GM21515 (cell line): ENCODE measurements around the gene EYS.
"Not testable (repeated sequence)": the region's sequence is repeated elsewhere in the genome, so short reads cannot be mapped to it uniquely, and the experiment has no call there.

ENCODE experiments used
- ATAC-seq: cut with Tn5 transposase; IDR thresholded peaks from one replicate; pipeline ENCODE4 v1.9.1; 2021; ENCODE audit not compliant: unreplicated experiment

The EYS gene

DNA sequence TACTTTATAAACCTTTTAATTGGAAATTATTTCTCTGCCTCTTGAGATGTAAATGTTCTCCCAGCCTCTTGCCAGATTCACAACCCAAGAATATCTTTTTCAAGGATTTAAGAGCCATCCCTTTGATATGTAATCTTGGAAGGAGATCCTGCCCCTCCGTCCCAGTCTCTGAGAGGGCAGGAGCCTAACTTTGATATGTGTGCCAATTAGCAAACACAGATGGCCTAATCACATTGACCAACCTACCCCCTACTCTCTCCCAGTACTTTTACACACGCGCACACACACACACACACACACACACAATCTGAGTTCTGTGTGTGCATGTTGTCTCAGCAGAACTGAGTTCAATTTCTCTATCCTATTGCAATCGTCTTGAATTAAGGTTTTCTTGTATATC is 1447.7 kb downstream of the EYS start:
- ATAC-seq, result no peak

DNA sequence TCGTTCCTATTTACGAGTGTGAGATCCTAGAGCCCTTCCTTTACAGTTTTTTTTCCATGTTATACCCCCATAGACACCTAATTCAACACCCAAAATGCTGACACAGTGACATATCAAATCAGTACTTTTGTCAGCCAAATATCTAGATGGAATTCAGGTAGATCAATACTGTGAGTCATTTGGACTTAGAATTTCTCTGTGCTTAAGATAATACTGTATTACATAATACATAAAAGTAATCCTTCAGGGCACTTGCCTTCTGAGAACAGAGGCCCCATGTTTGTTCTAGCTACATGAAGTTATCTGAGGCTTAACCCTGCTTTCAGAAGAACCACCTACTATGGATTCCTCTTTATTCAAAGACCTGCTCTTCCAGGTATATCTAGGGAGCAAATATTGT is 1448.3 kb downstream of the EYS start:
- no peak for ATAC-seq

DNA sequence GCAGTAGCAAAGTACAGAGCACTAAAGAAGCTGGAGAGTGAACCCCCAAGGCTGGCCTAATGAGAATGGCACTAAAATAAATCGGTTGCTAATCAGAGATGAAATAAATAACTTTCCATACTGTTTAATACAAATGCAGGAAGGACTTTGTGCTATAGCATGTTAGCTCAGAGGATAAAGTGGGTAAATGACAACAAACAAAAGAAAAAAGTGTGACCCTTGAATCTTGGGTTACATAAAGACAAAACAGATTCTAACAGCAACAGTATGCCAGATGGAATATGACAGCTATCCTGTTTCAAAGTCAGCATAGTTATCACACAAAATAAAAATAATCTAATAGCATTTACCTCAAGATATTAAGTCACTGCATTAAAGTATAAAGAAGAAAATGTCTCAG is 1448.7 kb downstream of the EYS start:
- no peak for ATAC-seq

DNA sequence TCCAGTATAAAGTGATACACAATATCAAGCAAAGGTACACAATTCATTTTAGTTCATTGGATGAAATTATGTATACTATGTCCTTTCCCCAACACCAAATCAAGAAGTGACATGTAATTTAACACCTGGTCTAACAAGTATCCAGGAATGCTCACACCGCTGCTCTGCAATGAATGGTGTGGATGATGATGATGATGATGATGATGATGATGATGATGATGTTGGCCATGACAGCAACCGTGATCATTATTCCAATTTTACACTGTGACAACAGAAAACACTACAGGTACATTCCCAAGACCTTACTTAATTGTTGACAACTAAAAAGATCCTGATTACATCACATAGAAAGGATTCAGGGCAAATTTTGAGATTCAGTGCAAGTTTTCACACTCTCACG is 1449.4 kb downstream of the EYS start:
- ATAC-seq, result no peak

DNA sequence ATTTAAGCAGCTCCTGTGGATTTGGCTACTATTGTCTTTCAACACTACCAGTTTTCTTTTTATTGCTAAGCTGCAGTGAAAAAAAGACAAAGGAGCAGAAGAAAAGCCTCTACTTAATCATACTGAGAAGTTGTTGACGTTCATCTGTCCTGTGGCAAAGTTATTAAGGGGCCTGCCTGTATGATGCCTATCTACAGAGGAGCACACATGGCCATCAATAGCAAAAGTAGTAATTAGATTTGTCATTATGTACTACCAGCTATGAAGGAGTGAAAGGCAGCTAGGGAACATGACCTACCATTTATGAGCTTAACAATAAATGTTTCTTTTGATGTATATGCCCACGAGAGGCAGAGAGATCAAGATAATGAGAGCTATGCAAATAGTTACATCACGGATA is 1450.5 kb downstream of the EYS start:
- no peak for ATAC-seq

DNA sequence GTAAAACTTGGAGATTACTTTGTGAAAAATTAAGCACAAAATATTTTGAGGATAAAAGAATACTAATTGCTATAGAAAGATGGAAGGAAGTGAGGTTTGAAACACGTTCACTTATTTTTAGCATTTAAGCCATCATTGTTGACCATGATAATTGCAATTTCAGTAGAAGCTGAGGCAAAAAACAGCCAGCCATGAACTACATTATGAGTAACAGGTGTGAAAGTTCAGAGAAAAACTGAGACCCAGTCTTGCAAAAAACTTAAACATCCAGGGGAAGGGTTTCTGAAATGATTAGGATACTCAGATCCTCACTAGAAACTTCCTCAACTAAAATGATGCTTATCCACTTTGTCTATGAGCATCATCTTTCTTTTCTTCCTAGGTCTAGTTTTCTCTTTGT is 1452.0 kb downstream of the EYS start:
- ATAC-seq, result no peak

DNA sequence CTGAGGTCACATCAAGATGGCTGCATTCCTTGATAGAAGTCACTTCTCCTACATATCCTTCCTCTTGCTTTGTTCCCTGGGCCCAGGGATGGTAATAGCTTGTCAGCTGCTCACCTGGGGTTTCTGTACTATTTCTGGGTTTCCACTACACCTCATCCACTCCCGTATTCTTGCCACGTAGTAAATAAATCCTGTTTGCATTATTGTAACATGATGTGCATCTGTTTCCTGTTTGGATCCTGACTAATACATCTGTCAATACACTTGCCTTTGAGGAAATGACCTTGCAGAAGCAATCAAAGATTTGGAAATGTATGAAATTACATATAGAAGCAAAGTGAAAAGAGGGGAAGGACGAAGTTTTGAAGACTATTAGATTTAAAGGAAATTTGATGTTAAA is 1452.5 kb downstream of the EYS start:
- no peak for ATAC-seq

DNA sequence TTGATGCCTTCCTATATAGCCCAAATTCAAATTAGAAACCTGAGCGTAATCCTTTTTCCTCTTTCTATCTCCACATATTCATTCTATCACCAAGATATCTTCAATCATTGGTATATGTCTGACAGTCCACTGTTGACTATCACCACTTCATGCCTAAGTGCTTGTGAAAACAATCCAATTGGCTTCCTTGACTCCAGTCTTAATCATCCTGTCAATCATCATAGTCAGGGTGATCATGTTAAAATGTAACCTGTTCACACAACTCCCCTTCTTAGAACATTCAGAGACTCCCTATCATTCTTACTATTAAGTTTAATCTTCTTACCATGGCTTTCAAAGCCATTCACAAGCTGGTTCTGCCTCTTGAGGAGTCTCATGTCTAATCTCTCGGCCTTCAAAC is 1454.8 kb downstream of the EYS start:
- no peak for ATAC-seq

DNA sequence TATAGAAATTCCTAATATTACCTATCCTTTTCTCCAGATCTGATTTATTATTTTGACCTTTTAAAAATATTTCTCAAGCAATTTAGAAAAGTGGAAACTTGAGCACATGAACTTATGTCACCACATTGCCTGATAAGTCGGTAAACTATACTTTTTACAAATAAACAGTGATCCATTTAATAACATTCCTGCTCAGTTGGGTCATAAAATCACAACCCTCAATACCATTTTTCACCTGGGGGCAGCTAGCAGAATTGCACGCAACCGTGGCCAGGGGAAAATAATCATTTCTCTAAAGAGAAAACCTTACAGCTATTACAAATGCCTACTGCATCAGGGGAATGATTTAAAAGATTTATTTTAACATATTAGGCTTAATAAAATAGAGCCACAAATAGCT is 1456.9 kb downstream of the EYS start:
- ATAC-seq, result no peak

DNA sequence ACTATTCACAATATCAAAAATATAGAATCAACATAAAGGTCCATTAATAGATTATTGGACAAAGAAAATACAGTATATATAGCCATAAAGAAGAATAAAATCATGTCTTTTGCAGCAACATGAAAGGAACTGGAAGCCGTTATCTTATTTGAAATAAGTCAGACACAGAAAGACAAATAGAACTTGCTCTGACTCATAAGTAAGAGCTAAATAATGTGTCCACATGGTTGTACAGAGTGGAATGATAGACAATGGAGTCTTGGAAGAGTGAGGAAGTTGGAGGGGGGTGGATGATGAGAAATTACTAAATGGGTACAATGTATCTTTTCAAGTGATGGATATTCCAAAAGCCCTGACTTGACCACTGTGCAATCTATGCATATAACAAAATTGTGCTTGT is 1457.9 kb downstream of the EYS start:
- ATAC-seq, result no peak

DNA sequence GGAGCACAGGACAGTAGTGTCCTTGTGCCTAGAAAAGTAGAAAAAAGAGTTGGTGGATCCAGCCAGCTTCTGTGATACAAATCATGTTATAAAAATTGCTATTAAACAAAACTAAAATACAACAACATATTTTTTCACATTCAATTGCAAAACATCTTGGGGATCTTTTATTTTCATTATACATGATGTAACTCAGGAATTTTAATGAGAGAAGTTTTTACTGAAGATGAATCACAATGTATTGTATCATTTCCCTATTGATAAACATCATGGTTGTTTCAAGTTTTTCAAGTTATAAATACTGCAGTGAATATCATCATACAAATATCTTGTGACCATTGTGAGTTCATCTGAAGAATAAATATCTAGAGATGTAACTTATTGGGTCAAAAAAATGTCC is 1463.4 kb downstream of the EYS start:
- no peak for ATAC-seq

DNA sequence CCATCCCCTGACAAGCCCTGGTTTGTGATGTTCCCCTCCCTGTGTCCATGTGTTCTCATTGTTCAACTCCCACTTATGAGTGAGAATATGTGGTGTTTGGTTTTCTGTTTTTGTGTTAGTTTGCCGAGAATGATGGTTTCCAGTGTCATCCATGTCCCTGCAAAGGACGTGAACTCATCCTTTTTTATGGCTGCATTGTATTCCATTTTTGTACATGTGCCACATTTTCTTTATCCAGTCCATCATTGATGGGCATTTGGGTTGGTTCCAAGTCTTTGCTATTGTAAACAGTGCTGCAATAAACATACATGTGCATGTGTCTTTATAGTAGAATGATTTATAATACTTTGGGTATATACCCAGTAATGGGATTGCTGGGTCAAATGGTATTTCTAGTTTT is 1468.1 kb downstream of the EYS start:
- not testable (repeated sequence) for ATAC-seq

DNA sequence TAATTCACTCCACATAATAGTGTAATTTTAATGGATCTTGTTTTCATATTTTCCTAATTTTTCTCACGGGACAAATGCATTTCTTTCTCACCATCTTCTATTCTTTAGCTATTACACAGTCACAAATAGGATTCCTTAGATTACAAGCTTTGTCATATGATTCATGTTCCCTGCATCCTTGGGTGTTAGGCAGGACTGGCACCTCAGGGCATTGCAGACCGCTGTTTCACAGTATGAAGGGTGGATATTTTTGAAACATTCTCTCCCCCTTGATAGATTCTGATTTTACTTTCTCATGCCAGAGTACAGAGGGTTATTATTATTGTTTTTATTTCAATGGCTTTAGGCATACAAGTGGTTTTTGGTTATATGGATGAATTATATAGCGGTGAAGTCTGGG is 1469.0 kb downstream of the EYS start:
- ATAC-seq, result no peak

DNA sequence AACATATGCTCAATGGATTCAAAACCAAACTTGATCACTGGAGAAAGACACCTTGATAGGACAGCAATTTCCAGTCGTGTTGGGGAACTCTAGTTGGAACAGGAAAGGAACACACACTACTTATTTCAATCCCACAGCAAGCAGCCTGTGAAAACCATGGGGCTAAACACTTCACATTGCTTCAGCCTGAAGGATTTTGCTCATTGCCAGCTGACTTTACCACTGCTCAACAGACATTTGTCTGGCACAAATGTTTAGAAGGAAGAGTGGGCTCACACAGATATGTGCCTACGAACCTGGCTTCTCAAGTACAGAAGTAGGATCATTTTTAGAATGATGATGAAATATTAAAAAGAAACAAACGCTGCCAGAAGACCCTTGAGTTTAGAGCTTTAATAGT is 1473.3 kb downstream of the EYS start:
- ATAC-seq, result no peak

DNA sequence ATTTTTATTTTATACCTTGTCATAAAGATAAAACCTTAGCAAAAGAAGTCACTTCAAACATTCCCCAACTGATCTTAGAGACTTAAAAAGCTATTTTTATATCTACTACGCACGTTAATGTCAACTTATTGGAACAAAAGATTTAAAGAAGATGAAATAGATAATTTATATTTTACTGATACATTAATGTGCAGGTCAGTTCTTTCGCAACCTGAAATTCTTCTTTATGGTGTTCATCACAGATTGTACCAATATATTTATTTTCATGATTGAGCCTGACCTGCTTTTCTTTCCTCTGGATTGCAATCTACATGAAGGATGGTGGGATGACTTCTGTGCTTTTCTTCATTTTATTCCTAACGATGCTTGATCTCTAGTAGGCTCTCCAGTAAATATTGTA is 1475.1 kb downstream of the EYS start:
- ATAC-seq, result no peak

DNA sequence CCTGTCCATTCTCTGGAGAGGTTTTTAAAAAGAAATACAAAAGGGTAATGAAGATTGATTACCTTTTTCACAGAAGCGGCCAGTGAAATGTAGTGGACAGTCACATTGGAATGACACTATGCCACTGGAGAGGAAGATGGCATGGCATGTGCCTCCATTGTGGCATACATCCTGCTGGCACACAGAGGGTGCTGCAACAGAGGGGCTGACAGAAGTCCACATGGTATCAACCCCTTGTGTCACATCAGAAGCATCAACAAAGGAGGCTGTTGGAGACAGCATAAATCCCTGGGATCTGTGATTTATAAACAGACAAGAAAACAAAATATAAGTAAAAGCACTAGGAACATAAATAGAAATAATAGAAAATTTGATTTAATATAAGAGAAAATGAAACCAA is 1476.5 kb downstream of the EYS start:
- ATAC-seq, result no peak

DNA sequence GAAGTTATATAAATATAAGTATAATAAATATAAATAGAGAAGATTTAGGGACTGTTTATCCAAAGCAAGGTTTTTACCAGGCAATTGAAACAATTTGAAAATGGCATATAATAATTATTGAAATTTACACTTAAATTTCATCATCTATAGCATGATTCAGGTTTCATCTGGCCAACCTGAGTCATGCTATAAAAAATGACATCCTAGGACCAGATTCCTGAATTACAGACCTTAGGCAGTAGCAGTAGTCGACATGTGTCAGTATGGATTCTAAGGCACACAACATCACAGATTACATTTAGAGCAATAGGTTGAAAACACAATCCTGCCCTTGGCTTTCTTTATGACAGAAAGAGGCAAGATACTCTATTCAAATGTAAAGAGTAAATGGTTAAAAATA is 1479.2 kb downstream of the EYS start:
- ATAC-seq, result no peak

DNA sequence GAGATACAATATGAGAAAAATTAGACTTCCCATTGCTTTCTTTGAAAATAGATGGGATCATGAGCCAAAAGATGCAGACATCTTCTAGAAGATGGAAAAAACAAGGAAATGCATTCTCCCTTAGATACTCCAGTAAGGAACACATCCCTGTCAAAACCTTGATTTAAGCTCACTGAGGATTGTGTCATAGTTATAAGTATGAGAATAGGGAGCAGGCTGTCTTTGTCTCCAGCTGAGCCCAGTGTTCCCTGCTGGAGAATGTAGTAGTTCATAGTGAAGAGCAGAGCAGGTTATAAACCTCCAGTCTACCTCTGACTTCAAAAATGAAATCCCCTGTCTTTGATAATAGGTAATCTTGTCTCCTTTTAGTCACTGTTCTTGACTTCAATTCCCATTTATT is 1481.5 kb downstream of the EYS start:
- no peak for ATAC-seq

DNA sequence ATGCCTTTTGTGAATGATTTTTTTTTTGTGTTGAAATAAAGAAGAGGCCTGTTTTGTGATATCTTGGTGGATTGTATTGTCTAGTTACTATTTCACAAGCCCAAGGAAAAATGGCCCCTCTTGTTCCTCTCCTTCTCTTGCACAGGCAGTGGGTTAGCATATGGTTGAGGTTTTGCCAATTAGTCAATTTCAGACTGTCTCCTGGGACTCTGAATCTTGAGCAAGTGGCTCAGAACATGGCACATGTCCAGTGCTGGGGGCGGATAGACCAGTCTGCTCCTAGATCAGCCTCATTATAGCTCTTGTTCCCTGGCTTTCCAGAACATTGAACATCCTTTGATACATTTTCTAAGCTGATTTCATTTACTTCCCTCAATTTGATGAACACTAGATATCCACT is 1482.2 kb downstream of the EYS start:
- ATAC-seq, result no peak

DNA sequence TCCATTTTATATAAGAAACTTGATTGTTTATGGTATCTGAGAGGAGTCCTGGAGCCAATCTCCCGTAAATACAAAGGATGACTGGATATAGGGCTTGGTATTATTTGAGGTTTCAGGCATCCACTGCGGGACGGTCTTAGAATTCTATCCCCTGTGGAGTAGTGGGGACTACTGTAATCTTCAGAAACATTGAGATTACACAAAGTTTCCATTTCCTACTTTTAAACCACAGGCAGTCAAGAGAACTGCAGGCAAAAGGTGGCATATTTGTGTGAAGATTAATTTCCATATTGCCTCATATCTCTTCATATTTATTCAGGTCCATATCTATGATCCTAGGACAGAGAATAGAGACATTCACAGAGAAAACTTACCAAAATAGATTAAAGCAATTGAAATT is 1485.2 kb downstream of the EYS start:
- no peak for ATAC-seq

DNA sequence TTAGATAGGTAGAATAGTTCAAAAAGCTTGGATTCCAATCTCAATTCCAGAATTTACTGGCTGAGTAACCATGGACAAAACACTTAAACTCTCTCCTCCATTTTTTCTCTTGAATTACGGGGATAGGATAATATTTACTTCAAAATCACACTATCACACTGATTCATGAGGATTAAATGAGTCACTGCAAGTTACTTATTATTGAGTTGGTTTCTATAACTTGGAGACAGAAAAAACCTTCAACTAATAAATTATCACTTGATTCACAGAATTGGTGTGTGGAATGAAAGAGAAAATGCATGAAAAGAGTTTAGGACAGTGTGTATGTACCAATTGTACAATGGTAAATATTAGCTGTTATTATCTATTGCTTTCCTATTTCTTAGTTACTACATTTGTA is 1486.2 kb downstream of the EYS start:
- ATAC-seq, result no peak

DNA sequence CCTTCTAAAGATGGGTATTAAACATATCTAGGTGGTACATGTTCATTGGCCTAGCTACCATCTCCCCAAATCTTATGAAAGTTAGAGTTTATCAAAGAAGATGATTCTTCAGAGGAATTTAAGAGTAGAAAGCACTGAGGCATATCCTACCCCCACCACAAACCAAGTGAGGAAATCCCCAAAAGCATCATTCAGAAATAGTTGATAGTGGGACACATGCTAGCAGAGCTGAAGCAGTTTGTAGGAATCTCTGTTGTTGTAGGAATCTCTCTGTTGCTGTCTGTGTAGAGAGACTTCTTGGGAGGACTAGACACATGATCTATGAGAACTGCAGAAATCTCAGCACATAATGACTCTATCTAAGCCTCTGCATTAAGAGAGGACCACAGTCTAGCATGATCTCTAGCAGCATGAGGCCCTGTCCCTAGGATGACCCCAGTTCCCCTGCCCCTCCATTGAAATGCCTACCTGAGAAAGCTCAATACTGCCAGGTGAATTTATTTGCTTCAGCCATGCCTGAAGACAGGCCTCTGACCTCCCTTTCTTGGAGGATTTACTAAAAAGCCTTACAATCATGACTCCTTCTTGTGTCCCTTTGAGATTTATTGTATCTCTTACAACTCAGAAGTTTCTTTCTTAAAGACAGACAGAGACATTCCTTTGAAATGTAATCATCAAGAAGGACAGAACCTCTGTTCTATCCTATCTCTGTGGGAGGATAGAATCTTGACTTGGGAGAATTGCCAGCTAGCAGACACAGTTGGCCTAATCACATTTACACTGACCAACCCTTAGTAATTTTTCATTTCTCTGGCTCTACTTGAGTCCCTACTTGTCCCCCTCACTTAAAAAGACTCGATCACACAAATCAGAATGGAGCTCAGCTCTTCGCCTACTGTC is 1489.1 kb downstream of the EYS start:
- ATAC-seq, result no peak

DNA sequence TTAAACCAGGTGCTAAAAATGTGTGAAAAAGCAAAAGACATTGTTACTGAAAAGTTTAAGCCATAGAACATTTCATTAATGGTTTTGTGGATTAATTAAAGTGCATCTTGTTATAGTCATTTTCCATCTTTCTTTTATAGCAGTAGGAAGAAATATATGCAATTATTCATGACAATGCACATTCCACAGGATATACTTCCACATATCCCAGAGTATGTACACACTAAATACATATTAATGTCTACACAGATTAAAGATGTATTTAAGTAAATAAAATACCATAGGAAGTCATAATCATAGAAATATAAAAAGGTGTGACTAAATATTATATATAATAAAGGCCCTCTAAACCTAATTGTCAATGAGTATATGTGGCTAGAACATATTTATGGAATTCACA is 1492.7 kb downstream of the EYS start:
- no peak for ATAC-seq
